Lower leg skin (tissue), 4 donors: ENCODE results near the gene CADM1. TPM values are rescaled to one million over a fixed set of nuclear protein-coding genes. Genes with fewer than 3 reads are reported as not detected.

Source experiments
- DNase-seq, 2 donors: peaks; one replicate each; pipeline ENCODE4 v3.0.0-alpha.2; 2019; ENCODE audit warnings: low spot score in 2 of 2
- H3K4me3 ChIP-seq: fragments of 200-600 bp; sonication (generic); 2 replicates; pipeline ENCODE4 v1.5.1; 2017; ENCODE audit warnings: mild to moderate bottlenecking, low read depth; ENCODE audit not compliant: poor library complexity, severe bottlenecking
- POLR2A ChIP-seq, 2 donors: fragments of 450-650 bp; IDR thresholded peaks; one replicate each; pipeline ENCODE4 v1.6.1; 2016 to 2017; ENCODE audit warnings: antibody characterized with exemption in 2 of 2, mild to moderate bottlenecking in 1 of 2, moderate library complexity in 1 of 2
- WGBS, 2 donors: methylation state at CpG; one replicate each; pipeline ENCODE4 v1.1.5; 2018; 5-methylcytosine and 5-hydroxymethylcytosine counted together
- intact Hi-C: fragments of 100-400 bp; cut with DNase I; formaldehyde crosslinking; loops from one replicate; pipeline ENCODE4 v1.15.0; 2023; ENCODE audit warnings: low total_unique reads
- total RNA-seq, 4 donors: library from RNA; depleted of rRNA; stranded (reverse); fragments of >200 nt; gene quantifications; one replicate each; pipeline ENCODE4 v1.1.0, GENCODE V29; 2016
- TF ChIP-seq, protein P1 (sequence below), 3 donors: fragments of 450-650 bp; IDR thresholded peaks; one replicate each; pipeline ENCODE4 v1.5.1; 2016; ENCODE audit warnings: antibody characterized with exemption in 3 of 3, mild to moderate bottlenecking in 3 of 3, moderate library complexity in 2 of 3

Gene CADM1
- total RNA-seq, 4 donors from 2014 or later, result 9.4 to 21.4 (median 11.8) TPM

GRCh38 chr11:115407496-115407895 is 96.7 kb downstream of the CADM1 start:
- WGBS, 2 donors, result 85 to 89% methylated on average over 5 of the region's 5 CpGs
- no peak overlapping the region for H3K4me3 ChIP-seq
- TF ChIP-seq POLR2A (IDR thresholded peaks at IDR 0.05), result no peak
- TF ChIP-seq, protein P1, sequence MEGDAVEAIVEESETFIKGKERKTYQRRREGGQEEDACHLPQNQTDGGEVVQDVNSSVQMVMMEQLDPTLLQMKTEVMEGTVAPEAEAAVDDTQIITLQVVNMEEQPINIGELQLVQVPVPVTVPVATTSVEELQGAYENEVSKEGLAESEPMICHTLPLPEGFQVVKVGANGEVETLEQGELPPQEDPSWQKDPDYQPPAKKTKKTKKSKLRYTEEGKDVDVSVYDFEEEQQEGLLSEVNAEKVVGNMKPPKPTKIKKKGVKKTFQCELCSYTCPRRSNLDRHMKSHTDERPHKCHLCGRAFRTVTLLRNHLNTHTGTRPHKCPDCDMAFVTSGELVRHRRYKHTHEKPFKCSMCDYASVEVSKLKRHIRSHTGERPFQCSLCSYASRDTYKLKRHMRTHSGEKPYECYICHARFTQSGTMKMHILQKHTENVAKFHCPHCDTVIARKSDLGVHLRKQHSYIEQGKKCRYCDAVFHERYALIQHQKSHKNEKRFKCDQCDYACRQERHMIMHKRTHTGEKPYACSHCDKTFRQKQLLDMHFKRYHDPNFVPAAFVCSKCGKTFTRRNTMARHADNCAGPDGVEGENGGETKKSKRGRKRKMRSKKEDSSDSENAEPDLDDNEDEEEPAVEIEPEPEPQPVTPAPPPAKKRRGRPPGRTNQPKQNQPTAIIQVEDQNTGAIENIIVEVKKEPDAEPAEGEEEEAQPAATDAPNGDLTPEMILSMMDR (IDR thresholded peaks at IDR 0.05), result no peak
- intact Hi-C loops, result no loop called here
- DNase-seq, result no peak

DNA sequence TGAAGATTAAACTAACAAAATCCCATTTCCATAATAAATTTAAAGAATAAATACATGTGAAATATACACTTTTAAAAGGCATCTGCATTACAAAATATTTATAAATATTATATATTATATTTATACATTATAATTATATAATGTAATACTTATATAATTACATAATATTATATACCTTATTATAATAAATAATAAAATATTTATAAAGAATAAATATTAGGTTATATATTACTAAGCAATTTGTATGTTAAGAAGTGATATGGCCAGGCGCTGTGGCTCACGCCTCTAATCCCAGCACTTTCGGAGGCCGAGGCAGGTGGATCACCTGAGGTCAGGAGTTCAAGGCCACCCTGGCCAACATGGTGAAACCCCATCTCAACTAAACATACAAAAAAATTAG is 97.8 kb downstream of the CADM1 start:
- intact Hi-C loops, result no loop called here
- 94 to 98% methylated on average over 4 of the region's 4 CpGs for WGBS, 2 donors
- DNase-seq, result no peak
- H3K4me3 ChIP-seq, result no peak overlapping the region
- TF ChIP-seq POLR2A (IDR thresholded peaks at IDR 0.05), result no peak
- TF ChIP-seq, protein P1 (IDR thresholded peaks at IDR 0.05), result no peak

DNA sequence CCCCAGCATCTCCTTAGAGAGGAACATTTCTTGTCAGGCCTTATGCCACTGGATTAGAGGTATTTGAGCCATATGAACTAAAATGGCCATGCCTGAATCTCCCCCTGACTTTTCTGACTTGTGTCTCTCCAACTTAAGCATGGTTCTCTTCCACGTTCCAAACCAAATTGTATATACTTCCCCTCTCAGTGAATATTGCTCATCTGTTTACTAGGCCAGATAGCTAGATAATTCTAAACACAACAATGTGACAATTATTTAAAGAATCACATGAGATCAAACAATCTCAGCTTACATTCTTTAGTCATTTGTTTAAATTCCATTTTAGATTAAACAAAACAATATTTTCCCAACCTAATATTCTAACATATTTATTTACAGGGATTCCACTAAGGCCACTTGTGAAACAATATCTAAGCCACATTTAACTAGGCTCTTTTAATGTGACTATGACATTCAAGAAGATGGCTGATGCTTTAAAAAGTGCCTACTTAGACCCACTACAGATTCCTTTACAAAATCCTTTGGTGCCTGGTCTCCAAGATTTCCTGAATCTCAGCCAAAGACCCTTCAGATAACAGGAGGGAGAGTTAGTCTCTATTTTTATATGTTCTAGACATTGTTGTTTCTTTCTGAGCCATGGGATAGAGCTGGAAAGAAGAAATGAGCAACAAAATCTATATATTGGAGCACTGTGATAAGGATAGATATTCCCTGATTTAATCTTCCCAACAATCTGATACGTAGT is 105.7 kb downstream of the CADM1 start:
- WGBS, 2 donors, result 93% methylated on average over 2 of the region's 2 CpGs
- DNase-seq, result no peak
- TF ChIP-seq, protein P1 (IDR thresholded peaks at IDR 0.05), result no peak
- TF ChIP-seq POLR2A (IDR thresholded peaks at IDR 0.05), result no peak
- intact Hi-C loops, result no loop called here
- H3K4me3 ChIP-seq, result no peak overlapping the region

DNA sequence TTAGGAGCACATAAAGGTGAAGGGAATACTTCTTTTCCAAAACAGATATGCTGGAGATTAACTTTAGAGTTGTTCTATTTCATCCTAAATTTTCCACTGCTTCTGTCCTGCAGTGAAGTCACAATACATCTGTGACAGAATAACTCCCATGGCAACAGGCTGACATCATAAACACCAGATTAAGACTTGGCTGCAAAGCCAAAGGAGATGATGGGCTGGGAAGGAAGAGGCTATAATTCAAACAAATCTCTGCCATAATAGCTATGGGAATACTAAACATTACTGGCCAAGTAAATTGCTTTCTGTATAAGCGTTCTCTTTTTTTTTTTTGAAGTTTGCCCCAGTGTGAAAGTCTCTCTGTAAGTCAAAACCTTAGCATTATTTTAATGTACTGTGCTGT is 107.7 kb downstream of the CADM1 start:
- TF ChIP-seq, protein P1 (IDR thresholded peaks at IDR 0.05), result no peak
- no peak for TF ChIP-seq POLR2A (IDR thresholded peaks at IDR 0.05)
- no peak for DNase-seq
- WGBS, 2 donors, result 68 to 69% methylated on average over 1 of the region's 1 CpG
- intact Hi-C loops, result no loop called here
- no peak overlapping the region for H3K4me3 ChIP-seq

DNA sequence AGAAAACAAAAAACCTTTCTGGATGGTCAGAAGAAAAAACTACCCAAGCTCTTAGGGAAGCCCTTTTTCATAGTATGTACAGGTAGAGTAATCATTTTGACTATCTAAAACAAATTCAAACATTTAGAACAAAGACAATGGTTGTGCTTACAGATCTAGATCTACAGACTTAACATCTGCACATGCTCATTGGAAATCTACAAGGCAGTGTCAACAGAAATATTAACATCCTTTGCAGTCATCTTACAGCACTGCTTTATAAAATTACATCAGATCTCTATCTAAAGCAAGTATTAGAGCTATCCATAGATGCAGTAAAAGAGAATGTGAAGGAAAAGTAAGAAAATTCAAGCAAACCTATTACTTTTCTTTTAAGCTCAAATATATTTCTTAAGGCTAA is 110.3 kb downstream of the CADM1 start:
- H3K4me3 ChIP-seq, result no peak overlapping the region
- no peak for DNase-seq
- no peak for TF ChIP-seq POLR2A (IDR thresholded peaks at IDR 0.05)
- TF ChIP-seq, protein P1 (IDR thresholded peaks at IDR 0.05), result no peak
- intact Hi-C loops, result no loop called here

DNA sequence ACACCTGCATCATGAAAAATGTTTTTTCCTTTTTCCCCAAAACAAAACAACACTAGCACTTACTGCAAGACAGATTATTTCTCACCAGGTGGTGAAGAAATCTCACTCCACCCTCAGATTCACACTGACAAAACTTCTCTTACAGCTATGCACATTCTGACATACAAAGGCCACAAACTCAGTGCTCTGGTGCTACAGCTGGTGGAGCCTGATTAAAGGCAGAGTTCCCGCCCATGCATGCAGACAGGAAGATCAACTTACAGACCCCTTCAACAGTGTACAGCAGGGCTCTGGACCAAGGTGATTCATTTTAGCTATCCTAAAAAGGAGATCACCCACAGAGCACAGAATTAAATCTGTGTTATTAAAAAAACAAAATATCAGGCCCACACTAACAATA is 112.6 kb downstream of the CADM1 start:
- no peak for DNase-seq
- no peak overlapping the region for H3K4me3 ChIP-seq
- intact Hi-C loops, result no loop called here
- no peak for TF ChIP-seq POLR2A (IDR thresholded peaks at IDR 0.05)
- TF ChIP-seq, protein P1 (IDR thresholded peaks at IDR 0.05), result no peak
- 77 to 80% methylated on average over 1 of the region's 1 CpG for WGBS, 2 donors
